Left cardiac atrium (tissue), 4 donors: ENCODE measurements around the gene PLA2G6. TPM values are rescaled to one million over a fixed set of nuclear protein-coding genes. Genes with fewer than 3 reads are reported as not detected.
A peak's percentile ranks its signal among the peaks of the same experiment; 100 is the strongest.

Experiments used
- ATAC-seq, 2 donors: fragments of 200-7000 bp; cut with Tn5 transposase; one replicate each; pipeline ENCODE4 v1.9.1; 2020; ENCODE audit warnings: mild to moderate bottlenecking in 2 of 2, moderate library complexity in 2 of 2
- DNase-seq: peaks from one replicate; pipeline ENCODE4 v3.0.0-alpha.2; 2020
- intact Hi-C, 2 donors: fragments of 100-400 bp; cut with DNase I; formaldehyde crosslinking; loops; one replicate each; pipeline versions ENCODE4 v1.14.1 to v1.15.1; 2022 to 2023
- total RNA-seq, 2 donors: library from RNA; stranded (reverse); fragmentation: NEBNext Ultra II Directional; extraction: Animal tissue kit (Norgen Biotek cat#: 25700); gene quantifications; one replicate each; pipeline ENCODE4 v1.2.1, GENCODE V29; 2021
- donor health status: DM: no; HTN: yes; CAD: no.
- donor health status: DM: no; HTN: yes; CAD: no; lungs with severe emphysema.
- donor health status: DM: yes; HTN: yes; CAD: no.
- donor health status: Dilated cardiomyopathy.

Gene PLA2G6
- total RNA-seq, 2 donors from 2014 or later, result 14.3 to 21.1 TPM

GRCh38 chr22:38073150-38074130 lies 108.2 kb downstream of the PLA2G6 start:
- intact Hi-C loops, result no loop called here

GRCh38 chr22:38072322-38073149 lies 109.1 kb downstream of the PLA2G6 start:
- ATAC-seq (no peak), DNase-seq (peak; percentile 18)
- intact Hi-C loops, result no loop called here

More at GRCh38 chr22:38073150-38074130, 108.2 kb downstream of the PLA2G6 start:
- ATAC-seq (no peak), DNase-seq (no peak)

- intact Hi-C loops, result no loop called here
- no peak for ATAC-seq
- DNase-seq, result peak; percentile 13
Measured at GRCh38 chr22:38071421-38072321, 110.0 kb downstream of the PLA2G6 start.

- intact Hi-C loops, result no loop called here
- DNase-seq, result peak; percentile 15
- ATAC-seq, result no peak
Measured at GRCh38 chr22:38070250-38070921, 111.2 kb downstream of the PLA2G6 start.

GRCh38 chr22:38069372-38070249 lies 112.0 kb downstream of the PLA2G6 start:
- peak; percentile 71 for DNase-seq
- ATAC-seq, result peak; percentile 71 to 78
- intact Hi-C loops, result loop anchor here in 1 of 2 donors (5.0 kb wide), 1 partner anchor 503 kb away; the partner anchor contains the start of gene DMC1

GRCh38 chr22:38068641-38069371 lies 112.8 kb downstream of the PLA2G6 start:
- ATAC-seq, result peak in 1 of 2 donors; percentile 27
- DNase-seq, result peak; percentile 12
- intact Hi-C loops, result loop anchor here in 1 of 2 donors (5.0 kb wide), 1 partner anchor 503 kb away; the partner anchor contains the start of gene DMC1

GRCh38 chr22:38067761-38068360 lies 113.8 kb downstream of the PLA2G6 start:
- peak in 1 of 2 donors; percentile 16 for ATAC-seq
- peak; percentile 18 for DNase-seq
- intact Hi-C loops, result loop anchor here in 1 of 2 donors (5.0 kb wide), 1 partner anchor 504 kb away; the partner anchor contains the start of gene DMC1

GRCh38 chr22:38067028-38067415 lies 114.6 kb downstream of the PLA2G6 start:
- intact Hi-C loops, result loop anchor here in 1 of 2 donors (5.0 kb wide), 1 partner anchor 505 kb away; the partner anchor contains the start of gene DMC1
- ATAC-seq (peak; percentile 4 to 21), DNase-seq (peak; percentile 24)

- DNase-seq, result peak; percentile 20
- intact Hi-C loops, result loop anchor here in 1 of 2 donors (5.0 kb wide), 1 partner anchor 506 kb away; the partner anchor contains the start of gene DMC1
- ATAC-seq, result no peak
Measured at GRCh38 chr22:38066381-38067027, 115.1 kb downstream of the PLA2G6 start.

- ATAC-seq, result no peak
- peak; percentile 12 for DNase-seq
- intact Hi-C loops, result loop anchor here in 1 of 2 donors (5.0 kb wide), 1 partner anchor 507 kb away; the partner anchor contains the start of gene DMC1
Measured at GRCh38 chr22:38065539-38065938, 116.1 kb downstream of the PLA2G6 start.

GRCh38 chr22:38062791-38063190 lies 118.8 kb downstream of the PLA2G6 start:
- ATAC-seq (peak in 1 of 2 donors; percentile 32), DNase-seq (peak; percentile 47)
- intact Hi-C loops, result no loop called here
